NCI-H226 (cell line): ENCODE data around the gene C6orf132.

ENCODE experiments used
- DNase-seq: peaks from one replicate; pipeline ENCODE4 v3.0.0-alpha.2; 2015

The C6orf132 gene

GRCh38 chr6:42071881-42072583 lies 70.4 kb downstream of the C6orf132 start:
- DNase-seq = no peak

GRCh38 chr6:42068872-42069522 lies 73.4 kb downstream of the C6orf132 start:
- DNase-seq = no peak

GRCh38 chr6:42068173-42068572 lies 74.2 kb downstream of the C6orf132 start:
- no peak for DNase-seq

GRCh38 chr6:42066156-42066675 lies 76.2 kb downstream of the C6orf132 start:
- no peak for DNase-seq

GRCh38 chr6:42059743-42060142 lies 82.7 kb downstream of the C6orf132 start:
- DNase-seq = no peak

- DNase-seq = no peak
Measured at GRCh38 chr6:42053601-42054000, 88.8 kb downstream of the C6orf132 start.

- no peak for DNase-seq
Measured at GRCh38 chr6:42051268-42051653, 91.2 kb downstream of the C6orf132 start.
